ENCODE data around the gene POU4F1.

The POU4F1 gene

GRCh38 chr13:78596399-78596735 lies 7.0 kb downstream of the POU4F1 start:
- TF ChIP-seq CTCF (IDR thresholded peaks at IDR 0.05; ENCODE audit: borderline replicate concordance, insufficient read depth, low read depth, low read length): no peak
- no peak overlapping the region for H3K4me3 ChIP-seq (ENCODE audit: low read depth, low read length)

GRCh38 chr13:78595495-78596398 lies 7.6 kb downstream of the POU4F1 start:
- no peak for TF ChIP-seq CTCF (IDR thresholded peaks at IDR 0.05; ENCODE audit: borderline replicate concordance, insufficient read depth, low read depth, low read length)
- H3K4me3 ChIP-seq (ENCODE audit: low read depth, low read length): no peak overlapping the region

- H3K4me3 ChIP-seq (ENCODE audit: low read depth, low read length): no peak overlapping the region
- TF ChIP-seq CTCF (IDR thresholded peaks at IDR 0.05; ENCODE audit: borderline replicate concordance, insufficient read depth, low read depth, low read length): no peak
These were observed 8.8 kb downstream of the POU4F1 start for GRCh38 chr13:78594456-78594975.

GRCh38 chr13:78593652-78594455 lies 9.5 kb downstream of the POU4F1 start:
- TF ChIP-seq CTCF (IDR thresholded peaks at IDR 0.05; ENCODE audit: borderline replicate concordance, insufficient read depth, low read depth, low read length): no peak
- H3K4me3 ChIP-seq (ENCODE audit: low read depth, low read length): no peak overlapping the region

- TF ChIP-seq CTCF (IDR thresholded peaks at IDR 0.05; ENCODE audit: borderline replicate concordance, insufficient read depth, low read depth, low read length): no peak
- no peak overlapping the region for H3K4me3 ChIP-seq (ENCODE audit: low read depth, low read length)
These were observed 10.2 kb downstream of the POU4F1 start for GRCh38 chr13:78593129-78593528.

GRCh38 chr13:78592584-78592983 lies 10.8 kb downstream of the POU4F1 start:
- H3K4me3 ChIP-seq (ENCODE audit: low read depth, low read length): no peak overlapping the region
- TF ChIP-seq CTCF (IDR thresholded peaks at IDR 0.05; ENCODE audit: borderline replicate concordance, insufficient read depth, low read depth, low read length): no peak
